ENCODE data around the gene PMPCA. TPM values are rescaled to one million over a fixed set of nuclear protein-coding genes. Genes with fewer than 3 reads are reported as not detected.

Gene PMPCA
- total and polyA plus RNA-seq, 2 of the 8 experiments (the other 6 are each of a cell fraction or from before 2014, with no cell fraction given): 60.0 to 88.2 TPM

DNA sequence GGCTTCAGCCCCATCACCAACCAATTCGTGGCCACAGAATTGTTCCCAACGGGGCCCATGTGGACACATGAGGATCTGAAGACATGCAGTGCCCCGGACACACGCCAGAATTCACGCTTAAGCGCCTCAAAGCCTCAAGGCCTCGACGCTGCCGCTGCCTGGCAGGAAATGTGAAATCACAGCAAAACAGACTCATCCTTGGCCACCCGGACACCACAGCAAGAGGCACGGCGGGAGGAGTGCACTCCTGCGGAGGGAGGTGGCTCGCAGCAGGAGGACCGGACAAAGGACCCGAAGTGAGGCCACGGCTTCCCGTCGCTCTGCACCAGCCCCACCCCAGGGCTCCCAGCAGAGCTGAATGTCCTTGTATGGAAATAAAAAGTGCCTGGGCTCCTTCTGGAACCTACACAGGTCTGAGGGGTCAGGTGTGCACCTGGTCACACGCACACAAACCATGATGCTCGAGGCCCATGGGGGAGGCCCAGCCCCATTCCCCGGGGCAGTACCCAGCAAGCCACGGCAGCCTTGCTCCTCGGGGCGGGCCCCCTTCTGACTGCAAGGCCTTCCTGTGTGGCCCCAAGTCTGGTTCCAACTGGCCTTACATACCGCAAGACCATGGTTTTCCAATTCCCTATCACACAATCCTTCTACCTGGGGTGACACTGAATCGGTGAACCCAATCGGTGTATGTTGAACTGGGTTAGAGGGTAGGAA lies 62.3 kb downstream of the PMPCA start:
- Histone ChIP-seq H3K4me3 (ENCODE audit: extremely low read depth in 1 of 4, insufficient read depth in 2 of 4, low read depth in 3 of 4, low read length in 4 of 4) (no peak overlapping the region), H3K36me3 (ENCODE audit: control insufficient read depth in 2 of 4, insufficient read depth in 4 of 4, low read length in 3 of 4) (peaks cover 53 to 81% (median 76%) of the 10 kb centered on the region in 4 experiments), H2AFZ (ENCODE audit: low read length) (no peak overlapping the region), H2BK120ac (replicated peaks; ENCODE audit: low read depth, low read length) (no peak overlapping the region), H2BK20ac (ENCODE audit: low read length) (no peak overlapping the region), H3K14ac (ENCODE audit: insufficient read length) (no peak overlapping the region), H4K5ac (ENCODE audit: insufficient read length, low read depth, low read length) (no peak overlapping the region), H3K79me1 (ENCODE audit: low read depth, low read length) (peaks cover 5% of the 10 kb centered on the region), H3K4me1 (replicated peaks in 1 of 4; ENCODE audit: control insufficient read depth in 3 of 4, insufficient read depth in 4 of 4, low read length in 3 of 4) (no peaks in the 10 kb centered on the region), H3K27ac (ENCODE audit: low read depth, low read length) (no peak overlapping the region), H2BK15ac (ENCODE audit: low read length) (no peak overlapping the region), H3K9me3 (ENCODE audit: insufficient read depth in 2 of 2, low read depth in 1 of 2, low read length in 1 of 2) (no peaks in the 10 kb centered on the region), H4K8ac (ENCODE audit: extremely low read depth, insufficient read depth, low read length) (no peak overlapping the region), H3K9ac (replicated peaks in 1 of 4; ENCODE audit: extremely low read depth in 1 of 4, low read depth in 3 of 4, low read length in 3 of 4) (no peak overlapping the region), H4K91ac (replicated peaks; ENCODE audit: insufficient read length, low read length) (no peak overlapping the region), H2BK5ac (ENCODE audit: low read depth, low read length) (no peak overlapping the region), H4K20me1 (replicated peaks in 1 of 2; ENCODE audit: control insufficient read depth in 1 of 2, insufficient read depth in 2 of 2, low read length in 2 of 2) (peaks cover 19 to 42% of the 10 kb centered on the region in 2 experiments), H3K79me2 (ENCODE audit: control insufficient read depth in 1 of 2, insufficient read depth in 2 of 2, low read length in 2 of 2) (peaks cover 0 to 62% of the 10 kb centered on the region in 2 experiments; a peak in 3 of 4 replicates), H3K4me2 (ENCODE audit: insufficient read depth in 1 of 2, low read depth in 2 of 2, low read length in 2 of 2) (no peak overlapping the region), H3K4ac (replicated peaks; ENCODE audit: insufficient read length, low read depth, low read length) (no peak overlapping the region), H3K56ac (replicated peaks; ENCODE audit: insufficient read length, low read depth, low read length) (no peak overlapping the region), H3K23ac (ENCODE audit: insufficient read length) (no peak overlapping the region), H2AK5ac (ENCODE audit: low read depth, low read length) (no peak overlapping the region), H3K18ac (ENCODE audit: extremely low read depth, low read length) (no peak overlapping the region), H3K27me3 (replicated peaks in 1 of 4; ENCODE audit: control insufficient read depth in 3 of 4, extremely low read depth in 1 of 4, insufficient read depth in 3 of 4, low read length in 3 of 4) (no peaks in the 10 kb centered on the region), H2BK12ac (ENCODE audit: low read depth, low read length) (no peak overlapping the region), H3K23me2 (ENCODE audit: low read depth, low read length) (no peaks in the 10 kb centered on the region)
- ChIA-PET POLR2A (ENCODE audit: partially characterized antibody) (interaction anchor here (0.6 to 2.1 kb wide), 8 partner anchors 8 to 115 kb away, joined by 3 to 12 read pairs (median 4); no protein-coding TSS in a partner anchor), CTCF (ENCODE audit: partially characterized antibody) (interaction anchor here (1.1 kb wide), 1 partner anchor 12 kb away, joined by 4 read pairs; no protein-coding TSS in a partner anchor)
- WGBS, 2 experiments (ENCODE audit: extremely low coverage in 1 of 2, insufficient coverage in 1 of 2, insufficient read length in 1 of 2, insufficient replicate concordance in 2 of 2, low coverage in 1 of 2, low lambda C conversion rate in 2 of 2, missing lambda C conversion rate in 1 of 2): 95% methylated on average over 28 of the region's 28 CpGs; no CpG with 5 or more reads in 1 of the 2 experiments
- DNase-seq (ENCODE audit: low read depth in 1 of 2, low spot score in 2 of 2) (no peak), FAIRE-seq (no peak)
- TF ChIP-seq KDM1A (IDR thresholded peaks at IDR 0.05; ENCODE audit: borderline replicate concordance, low read length) (no peak), SP2 (IDR thresholded peaks at IDR 0.05; ENCODE audit: low read length) (no peak)

All from H1 (cell line).